ENCODE measurements around the gene FOXI2. TPM values are rescaled to one million over a fixed set of nuclear protein-coding genes. Genes with fewer than 3 reads are reported as not detected.
A peak's percentile ranks its signal among the peaks of the same experiment; 100 is the strongest.

The FOXI2 gene
- total RNA-seq, 2 donors from 2014 or later = not detected

DNA sequence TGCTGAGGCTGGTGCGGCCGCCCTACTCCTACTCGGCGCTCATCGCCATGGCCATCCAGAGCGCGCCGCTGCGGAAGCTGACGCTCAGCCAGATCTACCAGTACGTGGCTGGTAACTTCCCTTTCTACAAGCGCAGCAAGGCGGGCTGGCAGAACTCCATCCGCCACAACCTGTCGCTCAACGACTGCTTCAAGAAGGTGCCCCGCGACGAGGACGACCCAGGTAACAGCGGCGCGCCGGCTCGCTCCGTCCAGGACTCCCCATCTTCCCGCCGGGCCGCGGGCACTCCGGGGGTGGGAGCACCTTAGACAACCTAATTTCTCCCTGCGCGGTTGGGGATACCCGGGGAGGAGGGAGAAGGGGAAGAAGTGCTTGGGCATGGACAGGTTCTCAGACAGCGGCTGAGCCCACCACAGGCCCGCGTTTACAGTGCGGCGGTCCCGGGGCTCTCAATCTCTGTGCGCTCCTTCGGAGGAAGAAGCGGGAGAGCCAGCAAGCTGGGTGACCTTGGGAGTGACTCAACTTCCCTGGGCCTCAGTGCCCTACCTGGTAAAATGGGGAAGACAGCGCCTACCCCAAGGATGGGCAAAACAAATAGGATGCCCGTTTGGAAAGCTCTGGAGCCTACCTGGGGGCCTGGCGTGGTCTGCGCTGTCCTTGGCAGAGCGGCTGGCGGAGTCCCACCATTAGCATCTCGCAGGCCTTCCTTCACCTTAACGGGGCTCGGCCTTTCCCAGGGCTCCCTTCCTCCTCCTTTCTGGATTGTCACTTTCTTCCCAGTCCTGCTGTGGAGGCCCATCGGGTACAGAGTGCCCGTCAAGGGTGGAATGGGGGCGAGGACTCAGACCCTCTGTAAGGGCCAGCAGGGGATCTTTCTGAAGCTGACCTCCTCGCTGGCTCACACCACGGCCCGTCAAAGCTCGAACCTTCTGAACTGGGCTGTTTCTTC lies 852 bp downstream of the FOXI2 start:
- ATAC-seq (peak in 1 of 2 donors; percentile 61), DNase-seq (ENCODE audit: low spot score in 2 of 2) (no peak)
- no peaks in the 10 kb centered on the region for H3K9me3 Mint-ChIP-seq
- no peak overlapping the region for H3K27ac Mint-ChIP-seq
- no peaks in the 10 kb centered on the region for H3K36me3 Mint-ChIP-seq

- DNase-seq (ENCODE audit: low spot score in 2 of 2) (no peak), ATAC-seq (no peak)
- no peaks in the 10 kb centered on the region for H3K9me3 Mint-ChIP-seq
- no peak overlapping the region for H3K27ac Mint-ChIP-seq
- H3K36me3 Mint-ChIP-seq = no peaks in the 10 kb centered on the region
Measured at GRCh38 chr10:127738512-127739424, 1.8 kb downstream of the FOXI2 start.

- DNase-seq (ENCODE audit: low spot score in 2 of 2) = no peak
- no peaks in the 10 kb centered on the region for H3K36me3 Mint-ChIP-seq
- H3K9me3 Mint-ChIP-seq = no peaks in the 10 kb centered on the region
- no peak overlapping the region for H3K27ac Mint-ChIP-seq
- no peak for ATAC-seq
Measured at GRCh38 chr10:127739908-127740307, 2.9 kb downstream of the FOXI2 start.

DNA sequence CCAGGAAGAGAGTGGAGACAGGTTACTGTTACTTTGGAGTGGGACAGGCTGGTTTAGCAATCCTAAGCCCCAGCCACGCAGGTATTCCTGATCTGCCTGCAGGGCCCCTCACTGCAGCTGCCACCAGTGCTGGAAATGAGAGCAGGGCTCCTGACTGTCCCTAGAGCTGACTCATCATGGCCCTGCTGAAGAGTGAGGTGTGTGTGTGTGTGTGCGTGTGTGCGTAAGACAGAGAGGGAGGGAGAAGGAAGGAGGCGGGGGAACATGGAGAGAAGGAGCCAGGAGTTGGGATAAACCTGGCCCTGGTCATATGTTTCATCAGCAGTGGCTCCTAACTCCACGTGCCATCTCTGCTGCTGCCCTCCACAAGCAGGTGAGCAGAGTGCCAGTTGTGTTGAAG lies 3.6 kb downstream of the FOXI2 start:
- DNase-seq (ENCODE audit: low spot score in 2 of 2) = no peak
- ATAC-seq = no peak
- no peaks in the 10 kb centered on the region for H3K36me3 Mint-ChIP-seq
- no peaks in the 10 kb centered on the region for H3K9me3 Mint-ChIP-seq
- no peak overlapping the region for H3K27ac Mint-ChIP-seq

DNA sequence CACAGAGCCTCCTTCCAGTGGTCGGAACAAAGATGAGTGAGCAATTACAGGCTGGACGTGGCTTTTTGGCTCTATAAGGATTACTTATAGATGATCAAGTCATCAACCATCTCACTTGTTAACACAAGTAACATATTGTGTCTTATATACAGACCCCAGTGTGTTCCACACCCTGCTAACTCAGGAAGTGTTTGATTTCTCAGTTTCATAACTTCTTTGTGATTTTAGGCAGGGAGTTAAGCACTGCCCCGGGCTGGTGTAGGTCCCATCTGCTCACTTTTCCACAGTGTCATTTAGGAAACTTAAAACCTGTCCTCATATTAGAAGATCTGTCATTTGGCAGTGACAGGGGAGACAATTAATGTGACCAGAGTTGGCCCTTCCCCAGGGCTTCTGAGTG lies 6.2 kb downstream of the FOXI2 start:
- Mint-ChIP-seq H3K9me3 (no peaks in the 10 kb centered on the region), H3K27ac (no peak overlapping the region), H3K36me3 (no peaks in the 10 kb centered on the region)
- DNase-seq (ENCODE audit: low spot score in 2 of 2) = no peak
- no peak for ATAC-seq

- DNase-seq (ENCODE audit: low spot score in 2 of 2) (no peak), ATAC-seq (no peak)
- H3K27ac Mint-ChIP-seq = no peak overlapping the region
- peaks cover 0 to 4% of the 10 kb centered on the region in 2 donors for H3K36me3 Mint-ChIP-seq
- H3K9me3 Mint-ChIP-seq = peaks cover 0 to 4% of the 10 kb centered on the region in 2 donors
Measured at GRCh38 chr10:127744956-127745355, 8.0 kb downstream of the FOXI2 start.

- DNase-seq (ENCODE audit: low spot score in 2 of 2) (no peak), ATAC-seq (no peak)
- Mint-ChIP-seq H3K27ac (no peak overlapping the region), H3K9me3 (peaks cover 0 to 4% of the 10 kb centered on the region in 2 donors), H3K36me3 (peaks cover 0 to 4% of the 10 kb centered on the region in 2 donors)
Measured at GRCh38 chr10:127745861-127746260, 8.9 kb downstream of the FOXI2 start.

- Mint-ChIP-seq H3K36me3 (no peaks in the 10 kb centered on the region), H3K27ac (no peak overlapping the region), H3K9me3 (no peaks in the 10 kb centered on the region)
- no peak for DNase-seq (ENCODE audit: low spot score in 2 of 2)
- ATAC-seq = no peak
Measured at GRCh38 chr10:127755753-127756152, 18.8 kb downstream of the FOXI2 start.

- H3K9me3 Mint-ChIP-seq = no peaks in the 10 kb centered on the region
- no peak overlapping the region for H3K27ac Mint-ChIP-seq
- DNase-seq (ENCODE audit: low spot score in 2 of 2) (no peak), ATAC-seq (no peak)
- H3K36me3 Mint-ChIP-seq = no peaks in the 10 kb centered on the region
Measured at GRCh38 chr10:127756264-127756663, 19.3 kb downstream of the FOXI2 start.

GRCh38 chr10:127757033-127757432 lies 20.0 kb downstream of the FOXI2 start:
- H3K27ac Mint-ChIP-seq = no peak overlapping the region
- ATAC-seq = no peak
- DNase-seq (ENCODE audit: low spot score in 2 of 2) = no peak
- H3K9me3 Mint-ChIP-seq = no peaks in the 10 kb centered on the region
- no peaks in the 10 kb centered on the region for H3K36me3 Mint-ChIP-seq

DNA sequence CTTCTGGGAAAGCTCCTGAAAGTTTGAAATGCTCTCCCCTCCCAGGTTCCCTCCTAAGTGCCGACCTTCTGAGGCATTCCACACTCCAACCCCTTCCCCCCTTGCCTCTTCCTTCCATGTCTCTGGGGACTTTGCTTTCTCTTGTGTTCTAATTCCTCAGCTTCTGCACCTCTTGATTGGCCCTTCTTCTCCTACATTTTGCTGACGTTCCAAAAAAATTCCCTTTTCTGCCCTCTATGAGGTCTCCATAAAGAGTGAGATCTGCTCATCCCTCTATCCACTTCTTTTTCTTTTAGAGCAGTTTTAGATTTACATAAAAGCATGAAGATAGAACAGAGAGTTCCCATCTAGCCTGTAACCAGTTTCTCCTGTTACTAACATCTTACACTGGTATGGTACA lies 22.3 kb downstream of the FOXI2 start:
- no peak for ATAC-seq
- H3K27ac Mint-ChIP-seq = no peak overlapping the region
- no peaks in the 10 kb centered on the region for H3K9me3 Mint-ChIP-seq
- H3K36me3 Mint-ChIP-seq = no peaks in the 10 kb centered on the region
- no peak for DNase-seq (ENCODE audit: low spot score in 2 of 2)

DNA sequence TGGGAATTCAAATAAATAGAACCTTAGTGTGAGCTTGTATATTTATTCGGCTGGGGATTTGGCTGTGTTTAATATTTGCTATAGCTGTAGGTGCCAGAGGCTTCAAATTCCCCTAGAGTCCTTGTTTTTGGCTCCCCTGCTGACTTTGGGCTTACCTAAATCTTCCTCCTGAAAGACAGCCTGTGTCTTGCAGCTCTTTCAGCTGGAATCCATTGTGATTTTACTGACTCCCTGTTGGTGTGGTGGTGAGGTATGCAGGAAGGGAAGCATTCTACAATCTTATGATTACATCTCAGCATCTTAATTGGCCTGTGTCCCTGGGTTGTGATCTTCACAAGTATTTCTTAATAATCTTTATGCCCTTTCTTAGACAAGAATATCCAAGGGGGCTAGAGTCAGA lies 25.9 kb downstream of the FOXI2 start:
- no peak overlapping the region for H3K27ac Mint-ChIP-seq

DNA sequence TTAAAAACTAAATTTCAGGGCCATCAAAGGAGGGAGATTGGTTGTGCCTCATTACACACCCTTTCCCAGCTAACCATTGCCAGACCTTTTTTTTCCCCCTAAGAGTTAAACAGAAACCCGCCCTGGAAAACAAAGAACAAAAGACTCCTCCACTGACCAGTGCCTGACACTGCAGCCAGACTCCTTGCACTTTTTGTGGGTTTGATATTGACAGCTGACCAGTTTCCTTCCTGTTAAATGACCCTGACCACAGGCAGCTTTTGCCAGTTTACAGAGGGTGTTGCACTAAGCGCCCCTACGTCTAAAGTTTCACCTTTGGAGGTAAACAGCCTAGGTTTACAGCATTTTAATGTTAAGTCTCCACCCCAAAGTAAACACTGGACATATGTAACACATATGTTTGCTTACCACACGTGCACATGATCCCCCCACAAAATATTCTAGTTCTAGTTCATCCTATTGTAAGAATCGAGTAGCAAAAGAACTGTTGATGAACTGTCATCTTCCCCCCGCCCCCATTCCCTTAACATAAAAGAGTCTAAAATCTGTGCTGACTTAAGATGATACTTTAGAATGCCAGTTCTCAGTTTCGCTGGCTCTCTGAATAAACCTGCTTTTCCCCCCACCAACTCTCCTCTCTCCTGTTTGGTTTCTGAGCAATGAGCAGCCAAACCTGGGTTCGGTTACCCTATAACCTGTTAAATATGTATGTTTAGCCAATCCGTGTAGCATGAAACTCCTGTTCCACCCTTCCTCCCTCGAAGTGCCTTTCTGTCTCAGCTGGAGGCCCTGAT lies 38.0 kb downstream of the FOXI2 start:
- no peak overlapping the region for H3K27ac Mint-ChIP-seq
- DNase-seq (ENCODE audit: low spot score in 2 of 2) (no peak), ATAC-seq (no peak)
- H3K36me3 Mint-ChIP-seq = no peaks in the 10 kb centered on the region
- peaks cover 0 to 3% of the 10 kb centered on the region in 2 donors for H3K9me3 Mint-ChIP-seq

More for the DNA sequence above, 25.9 kb downstream of the FOXI2 start:
- ATAC-seq (no peak), DNase-seq (ENCODE audit: low spot score in 2 of 2) (no peak)
- Mint-ChIP-seq H3K36me3 (no peaks in the 10 kb centered on the region), H3K9me3 (no peaks in the 10 kb centered on the region)

GRCh38 chr10:127776816-127777215 lies 39.8 kb downstream of the FOXI2 start:
- no peaks in the 10 kb centered on the region for H3K36me3 Mint-ChIP-seq
- peak in 1 of 2 donors; percentile 73 for ATAC-seq
- peaks cover 0 to 4% of the 10 kb centered on the region in 2 donors for H3K9me3 Mint-ChIP-seq
- DNase-seq (ENCODE audit: low spot score in 2 of 2) = no peak
- no peak overlapping the region for H3K27ac Mint-ChIP-seq

DNA sequence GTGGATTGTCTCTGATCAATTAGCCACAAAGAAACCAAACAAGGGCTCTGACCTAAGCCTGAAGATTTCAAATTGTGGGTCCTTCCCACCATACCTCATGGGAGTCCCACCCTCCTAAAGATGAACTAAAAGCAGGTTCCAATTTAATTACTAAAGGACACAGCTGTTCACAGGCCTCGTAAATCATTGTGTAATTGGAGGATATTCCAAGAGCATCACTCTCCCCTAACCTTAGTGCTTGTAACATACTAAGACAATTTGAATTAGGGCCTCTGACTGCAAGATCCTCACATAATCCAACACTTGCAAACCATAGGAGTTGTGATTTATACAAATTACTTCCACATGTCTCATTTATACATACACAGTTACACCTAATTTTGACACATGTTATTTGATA lies 44.4 kb downstream of the FOXI2 start:
- peaks cover 0 to 4% of the 10 kb centered on the region in 2 donors for H3K9me3 Mint-ChIP-seq
- DNase-seq (ENCODE audit: low spot score in 2 of 2) (no peak), ATAC-seq (no peak)
- H3K27ac Mint-ChIP-seq = no peak overlapping the region
- H3K36me3 Mint-ChIP-seq = no peaks in the 10 kb centered on the region

DNA sequence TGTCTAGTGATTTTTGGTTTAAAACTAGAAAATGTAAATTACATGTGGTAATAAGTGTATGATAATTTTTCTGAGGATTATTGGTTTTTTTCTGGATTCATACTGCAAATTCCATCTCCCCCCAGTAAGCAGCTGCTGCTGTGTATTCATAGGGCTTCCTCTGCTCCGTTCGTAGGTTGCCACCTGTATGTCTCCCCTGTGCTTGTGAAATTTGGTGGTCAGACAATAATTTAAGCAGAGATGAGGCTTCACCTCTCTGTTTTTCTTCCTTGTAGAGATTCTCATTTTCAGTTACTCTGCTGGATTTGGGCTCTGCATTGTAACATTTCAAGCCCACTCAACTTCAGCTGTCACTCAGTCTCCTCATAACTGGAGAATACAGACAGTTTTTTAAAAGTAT lies 50.9 kb downstream of the FOXI2 start:
- no peak for DNase-seq (ENCODE audit: low spot score in 2 of 2)
- H3K36me3 Mint-ChIP-seq = peaks cover 0 to 5% of the 10 kb centered on the region in 2 donors
- no peak overlapping the region for H3K27ac Mint-ChIP-seq
- H3K9me3 Mint-ChIP-seq = peaks cover 6 to 9% of the 10 kb centered on the region in 2 donors
- ATAC-seq = no peak

All from activated naive CD4-positive, alpha-beta T cell treated with anti-CD3 and anti-CD28 coated beads, Interleukin-2, amount 50 U/mL, for 72 hours (primary cell).